A673 (cell line): ENCODE results near the gene IGFN1. TPM values are rescaled to one million over a fixed set of nuclear protein-coding genes. Genes with fewer than 3 reads are reported as not detected.

Source experiments
- BruUV-seq: library from RNA; stranded (reverse); fragments of 400-500 nt; replicated peaks from 2 replicates; lab custom pipeline; 2021; lab: Mats Ljungman, UMichigan
- CTCF ChIA-PET: fragments of 300-600 bp; sonication (Branson Sonifier 250); formaldehyde crosslinking; loops from one replicate; lab custom pipeline; 2022; ENCODE audit warnings: antibody characterized with exemption; lab: Charles Lee
- POLR2A ChIA-PET: fragments of 300-600 bp; sonication (Branson Sonifier 250); formaldehyde crosslinking; loops from one replicate; lab custom pipeline; 2022; ENCODE audit warnings: antibody characterized with exemption; ENCODE audit not compliant: low non-redundant PET; lab: Charles Lee
- DNase-seq: peaks from one replicate; pipeline ENCODE4 v3.0.0-alpha.2; 2015; ENCODE audit warnings: low spot score
- H3K27ac ChIP-seq: fragments of 200-600 bp; sonication (generic); 2 replicates; pipeline ENCODE4 v1.5.1; 2016; ENCODE audit warnings: mixed run types, low read depth, mild to moderate bottlenecking, mixed read lengths, antibody characterized with exemption, low read length; ENCODE audit not compliant: poor library complexity, severe bottlenecking
- H3K27me3 ChIP-seq: fragments of 200-600 bp; sonication (generic); replicated peaks from 2 replicates; pipeline ENCODE4 v1.6.1; 2017; ENCODE audit warnings: mixed run types, low read depth, mild to moderate bottlenecking, mixed read lengths, antibody characterized with exemption, low read length; ENCODE audit not compliant: insufficient read depth, poor library complexity
- H3K36me3 ChIP-seq: fragments of 200-600 bp; sonication (generic); 2 replicates; pipeline ENCODE4 v1.6.1; 2016; ENCODE audit warnings: mixed run types, mild to moderate bottlenecking, mixed read lengths, antibody characterized with exemption, low read length; ENCODE audit not compliant: insufficient read depth, poor library complexity, severe bottlenecking
- H3K4me1 ChIP-seq: fragments of 200-600 bp; sonication (generic); 2 replicates; pipeline ENCODE4 v1.6.1; 2017; ENCODE audit warnings: mixed run types, mild to moderate bottlenecking, mixed read lengths, antibody characterized with exemption, low read length; ENCODE audit not compliant: insufficient read depth, poor library complexity, severe bottlenecking
- H3K4me3 ChIP-seq: fragments of 200-600 bp; sonication (generic); 2 replicates; pipeline ENCODE4 v1.5.1; 2016; ENCODE audit warnings: low read depth, mixed run types, mild to moderate bottlenecking, mixed read lengths, low read length; ENCODE audit not compliant: poor library complexity, severe bottlenecking
- H3K9me3 ChIP-seq: fragments of 200-600 bp; sonication (generic); 2 replicates; pipeline ENCODE4 v1.6.1; 2016; ENCODE audit warnings: mixed run types, low read depth, mild to moderate bottlenecking, mixed read lengths, antibody characterized with exemption, low read length; ENCODE audit not compliant: poor library complexity, severe bottlenecking
- EZH2 ChIP-seq: fragments of 200-600 bp; sonication (generic); IDR thresholded peaks from 2 replicates; pipeline ENCODE4 v1.6.1; 2017; ENCODE audit warnings: borderline replicate concordance, low read depth, mild to moderate bottlenecking, mixed read lengths, antibody characterized with exemption, low read length; ENCODE audit not compliant: poor library complexity, severe bottlenecking
- intact Hi-C: fragments of 100-400 bp; cut with micrococcal nuclease; formaldehyde crosslinking; loops from one replicate; pipeline ENCODE4 v1.10.0; 2022; ENCODE audit not compliant: unreplicated experiment
- total RNA-seq: library from RNA; stranded (reverse); gene quantifications from 2 replicates; pipeline ENCODE4 v1.2.3, GENCODE V29; 2021
- TF ChIP-seq, protein P1 (sequence below): fragments of 300-800, 200-600 bp; sonication (generic); conservative IDR thresholded peaks from 2 replicates; pipeline ENCODE4 v1.5.1; 2017; ENCODE audit warnings: low read depth, mild to moderate bottlenecking, antibody characterized with exemption, low read length, moderate library complexity, mixed read lengths

Gene IGFN1
- total RNA-seq, 1 experiment from 2014 or later: 1.2 TPM

DNA sequence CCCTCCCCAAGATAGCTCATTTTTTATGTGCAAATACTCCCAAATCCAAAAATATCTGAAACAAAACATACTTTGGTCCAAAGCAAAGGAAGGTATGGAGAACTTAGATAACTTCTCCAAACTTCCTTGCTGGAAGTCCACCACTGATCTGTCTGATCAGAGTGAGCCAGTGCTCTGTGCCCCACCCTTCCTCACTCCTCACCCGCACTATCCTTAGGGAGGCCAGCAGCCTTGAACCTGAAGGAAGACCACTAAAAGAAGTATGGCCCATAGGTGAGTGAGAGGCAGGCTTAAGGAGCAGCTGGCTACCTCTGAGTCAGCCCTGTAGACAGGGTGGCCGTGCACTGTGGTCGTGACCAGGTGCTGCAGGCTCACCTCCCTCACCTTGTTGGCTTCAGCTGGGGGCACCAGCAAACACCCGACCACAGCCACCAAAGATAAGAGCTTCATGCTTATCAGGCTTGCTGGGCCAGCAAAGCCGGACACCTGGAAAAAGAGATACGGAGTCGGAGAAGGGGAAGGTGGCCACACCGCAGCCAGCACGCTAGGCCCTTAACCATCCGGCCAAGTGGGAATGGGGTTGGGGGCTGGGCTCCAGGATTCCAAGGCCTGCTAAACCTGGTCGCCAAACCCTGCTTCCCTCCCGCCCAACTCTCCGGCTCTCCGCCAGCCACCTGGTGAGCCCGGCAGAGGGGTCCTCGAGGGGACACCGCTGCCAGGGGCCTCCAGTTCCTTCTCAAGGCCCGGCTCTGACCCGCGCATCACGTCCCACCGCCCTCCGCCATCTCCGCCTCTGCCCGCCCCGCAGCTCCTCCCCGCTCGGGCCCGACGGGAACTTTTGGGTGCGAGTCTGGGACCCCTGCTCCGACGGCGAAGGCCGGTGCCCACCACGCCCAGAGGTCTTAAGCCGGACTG is 36.9 kb upstream of the IGFN1 start:
- H3K4me1 ChIP-seq: peaks cover 10% of the 10 kb centered on the region
- no peaks in the 10 kb centered on the region for H3K27me3 ChIP-seq
- TF ChIP-seq EZH2: no peak
- TF ChIP-seq, protein P1, sequence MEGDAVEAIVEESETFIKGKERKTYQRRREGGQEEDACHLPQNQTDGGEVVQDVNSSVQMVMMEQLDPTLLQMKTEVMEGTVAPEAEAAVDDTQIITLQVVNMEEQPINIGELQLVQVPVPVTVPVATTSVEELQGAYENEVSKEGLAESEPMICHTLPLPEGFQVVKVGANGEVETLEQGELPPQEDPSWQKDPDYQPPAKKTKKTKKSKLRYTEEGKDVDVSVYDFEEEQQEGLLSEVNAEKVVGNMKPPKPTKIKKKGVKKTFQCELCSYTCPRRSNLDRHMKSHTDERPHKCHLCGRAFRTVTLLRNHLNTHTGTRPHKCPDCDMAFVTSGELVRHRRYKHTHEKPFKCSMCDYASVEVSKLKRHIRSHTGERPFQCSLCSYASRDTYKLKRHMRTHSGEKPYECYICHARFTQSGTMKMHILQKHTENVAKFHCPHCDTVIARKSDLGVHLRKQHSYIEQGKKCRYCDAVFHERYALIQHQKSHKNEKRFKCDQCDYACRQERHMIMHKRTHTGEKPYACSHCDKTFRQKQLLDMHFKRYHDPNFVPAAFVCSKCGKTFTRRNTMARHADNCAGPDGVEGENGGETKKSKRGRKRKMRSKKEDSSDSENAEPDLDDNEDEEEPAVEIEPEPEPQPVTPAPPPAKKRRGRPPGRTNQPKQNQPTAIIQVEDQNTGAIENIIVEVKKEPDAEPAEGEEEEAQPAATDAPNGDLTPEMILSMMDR: no peak
- peak overlapping the region; percentile 68 for H3K27ac ChIP-seq
- no peaks in the 10 kb centered on the region for H3K9me3 ChIP-seq
- ChIA-PET POLR2A (no interaction called here), CTCF (interaction anchor here (0.6 kb wide), 1 partner anchor 139 kb away, joined by 4 read pairs; no protein-coding TSS in a partner anchor)
- intact Hi-C loops: no loop called here
- DNase-seq: no peak
- TSS peak; percentile 27 for BruUV-seq
- H3K36me3 ChIP-seq: peaks cover 35% of the 10 kb centered on the region
- H3K4me3 ChIP-seq: peak overlapping the region; percentile 85

DNA sequence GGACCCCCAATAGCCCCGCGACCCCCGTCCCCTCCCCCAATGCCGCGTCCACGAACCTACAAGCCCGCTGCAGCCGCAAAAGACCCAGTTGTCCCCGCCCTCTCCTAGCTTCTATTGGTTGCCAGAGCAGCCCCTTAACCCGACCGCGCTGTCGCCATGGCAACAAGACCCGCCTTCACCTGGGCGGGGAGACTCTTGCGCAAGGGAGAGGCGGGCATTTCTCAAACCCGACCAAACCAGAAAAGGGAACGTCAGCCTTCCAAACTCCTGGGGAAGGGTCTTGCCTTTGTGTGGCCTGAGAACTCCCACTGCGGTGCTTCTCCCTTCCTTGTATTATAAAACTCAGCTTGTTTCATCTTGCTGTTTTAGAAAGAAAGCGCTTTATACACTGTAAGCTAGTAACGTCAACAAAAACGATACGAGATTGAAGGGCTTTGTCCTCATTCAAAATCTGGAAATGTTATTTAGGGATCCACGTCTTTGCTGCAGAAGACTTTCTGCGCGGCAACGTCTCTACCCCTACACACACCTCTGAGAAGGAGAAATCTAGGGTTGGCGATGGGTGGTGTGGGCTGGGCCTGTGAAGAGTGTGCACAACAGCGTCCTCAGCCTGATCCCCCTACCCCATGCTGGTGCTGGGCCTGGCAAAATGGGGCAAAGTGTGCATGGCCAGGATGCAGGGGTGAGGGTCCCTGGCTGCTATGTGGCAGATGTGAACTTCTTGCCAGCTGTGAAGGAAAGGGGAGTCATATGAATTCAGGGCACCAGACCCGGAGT is 36.0 kb upstream of the IGFN1 start, which contains the start of gene TMEM9:
TSS of gene TMEM9 (minus strand) at position 86 of the 777 bp plus-strand sequence. CDS start 551 bp downstream, outside the sequence.
- peak; percentile 97 for DNase-seq
- Histone ChIP-seq H3K9me3 (no peaks in the 10 kb centered on the region), H3K27me3 (no peaks in the 10 kb centered on the region), H3K27ac (peak within 1 kb of the TSS; percentile 68), H3K36me3 (peaks cover 28% of the 10 kb centered on the region), H3K4me1 (peaks cover 10% of the 10 kb centered on the region), H3K4me3 (peak within 1 kb of the TSS; percentile 85)
- CTCF ChIA-PET: interaction anchor here (0.6 kb wide), 1 partner anchor 139 kb away, joined by 4 read pairs; no protein-coding TSS in a partner anchor
- BruUV-seq: no TSS peak
- intact Hi-C loops: no loop called here
- TF ChIP-seq EZH2: no peak
- TF ChIP-seq, protein P1: no peak
- POLR2A ChIA-PET: no interaction called here

DNA sequence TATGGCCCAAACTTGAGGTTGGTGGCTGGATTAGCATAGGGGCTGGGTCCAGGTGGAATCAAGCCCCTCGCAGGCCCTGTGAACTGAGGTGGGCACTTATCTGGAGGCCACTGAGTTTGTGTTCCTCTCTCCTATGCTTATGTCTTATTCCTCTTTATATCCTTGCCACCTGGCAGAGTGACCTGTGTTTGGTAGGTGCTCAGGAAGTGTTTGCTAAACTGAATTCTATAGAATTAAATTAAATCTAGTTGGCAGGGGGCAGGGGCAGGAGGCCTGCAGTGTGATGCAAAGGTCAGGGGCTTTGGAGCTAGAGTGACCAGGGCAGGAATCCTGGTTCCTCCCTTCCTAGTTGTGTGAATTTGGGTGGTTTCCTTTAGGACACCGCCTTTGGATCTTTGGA is 35.3 kb upstream of the IGFN1 start:
- POLR2A ChIA-PET: no interaction called here
- no peaks in the 10 kb centered on the region for H3K9me3 ChIP-seq
- H3K4me3 ChIP-seq: no peak overlapping the region
- CTCF ChIA-PET: no interaction called here
- H3K4me1 ChIP-seq: peaks cover 10% of the 10 kb centered on the region
- no peak overlapping the region for H3K27ac ChIP-seq
- TF ChIP-seq, protein P1: no peak
- no peak for TF ChIP-seq EZH2
- BruUV-seq: no TSS peak
- no peak for DNase-seq
- H3K27me3 ChIP-seq: no peaks in the 10 kb centered on the region
- intact Hi-C loops: no loop called here
- peaks cover 21% of the 10 kb centered on the region for H3K36me3 ChIP-seq
